BJ (cell line): ENCODE results near the gene PEX3. TPM values are rescaled to one million over a fixed set of nuclear protein-coding genes. Genes with fewer than 3 reads are reported as not detected.

Experiments
- CTCF ChIA-PET: fragments of 350-600 bp; formaldehyde crosslinking; extraction: SDS; loops from one replicate; lab custom pipeline; 2021; ENCODE audit warnings: antibody characterized with exemption, inconsistent platforms; lab: Yijun Ruan, JAX
- POLR2A ChIA-PET: fragments of 300-600 bp; sonication (Branson Sonifier 250); formaldehyde crosslinking; extraction: SDS; loops from one replicate; lab custom pipeline; 2021; ENCODE audit warnings: antibody characterized with exemption; lab: Charles Lee
- DNase-seq: peaks from one replicate; pipeline ENCODE4 v3.0.0-alpha.2; 2011; ENCODE audit warnings: low read depth
- H3K27me3 ChIP-seq: 2 replicates; pipeline ENCODE4 v1.6.0; 2011; ENCODE audit warnings: low read length; ENCODE audit not compliant: control insufficient read depth, insufficient read depth
- H3K36me3 ChIP-seq: 2 replicates; pipeline ENCODE4 v1.5.1; 2011; ENCODE audit warnings: low read length; ENCODE audit not compliant: control insufficient read depth, insufficient read depth
- H3K4me3 ChIP-seq: 2 replicates; pipeline ENCODE4 v1.5.1; 2011; ENCODE audit warnings: low read depth, mild to moderate bottlenecking, control low read depth, low read length
- CTCF ChIP-seq: IDR thresholded peaks from 2 replicates; pipeline ENCODE4 v1.5.1; 2011; ENCODE audit warnings: low read depth, mild to moderate bottlenecking, control low read depth, inconsistent platforms, low read length, moderate library complexity; ENCODE audit not compliant: insufficient read depth
- polyA plus RNA-seq: library from polyadenylated mRNA; depleted of rRNA; stranded (reverse); fragments of >200 nt; gene quantifications from 2 replicates; pipeline ENCODE4 v1.2.3, GENCODE V29; 2011

The PEX3 gene
- polyA plus RNA-seq, 1 experiment = 19.7 TPM

DNA sequence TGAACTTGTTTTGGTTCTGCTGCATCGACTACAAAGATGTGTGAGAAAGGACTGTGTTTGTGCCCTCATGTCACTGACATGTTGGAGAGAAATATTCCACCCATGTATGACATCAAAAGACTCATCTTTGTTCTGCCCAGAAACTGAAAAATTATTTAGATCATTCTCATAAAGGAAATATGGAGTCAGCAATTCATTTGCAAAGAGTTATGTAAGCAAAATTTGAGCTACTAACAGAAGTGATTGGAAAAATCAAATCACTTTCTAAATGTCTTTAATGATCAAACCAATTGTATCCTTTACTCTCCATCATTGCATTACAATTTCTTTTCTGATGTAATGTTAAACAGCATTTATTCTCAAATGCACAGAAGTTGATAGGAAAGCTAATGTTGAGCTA lies 19.4 kb upstream of the PEX3 start:
- POLR2A ChIA-PET = no interaction called here
- TF ChIP-seq CTCF = no peak
- Histone ChIP-seq H3K36me3 (no peaks in the 10 kb centered on the region), H3K27me3 (no peaks in the 10 kb centered on the region), H3K4me3 (no peak overlapping the region)
- no peak for DNase-seq
- CTCF ChIA-PET = no interaction called here

GRCh38 chr6:143432588-143432987 lies 18.0 kb upstream of the PEX3 start:
- Histone ChIP-seq H3K36me3 (no peaks in the 10 kb centered on the region), H3K4me3 (no peak overlapping the region), H3K27me3 (no peaks in the 10 kb centered on the region)
- ChIA-PET CTCF (interaction anchor here (0.5 to 1.6 kb wide), 2 partner anchors 14 to 404 kb away, joined by 3 read pairs; no protein-coding TSS in a partner anchor), POLR2A (interaction anchor here (0.7 kb wide), 1 partner anchor 380 kb away, joined by 3 read pairs; no protein-coding TSS in a partner anchor)
- TF ChIP-seq CTCF = no peak
- no peak for DNase-seq

GRCh38 chr6:143441010-143441409 lies 9.6 kb upstream of the PEX3 start:
- no peak for TF ChIP-seq CTCF
- Histone ChIP-seq H3K27me3 (no peaks in the 10 kb centered on the region), H3K36me3 (no peaks in the 10 kb centered on the region), H3K4me3 (no peak overlapping the region)
- ChIA-PET POLR2A (no interaction called here), CTCF (no interaction called here)
- DNase-seq = no peak

- POLR2A ChIA-PET = no interaction called here
Measured at GRCh38 chr6:143441680-143442545, 8.7 kb upstream of the PEX3 start.

More at GRCh38 chr6:143441680-143442545, 8.7 kb upstream of the PEX3 start:
- no peak for TF ChIP-seq CTCF
- Histone ChIP-seq H3K4me3 (no peak overlapping the region), H3K27me3 (no peaks in the 10 kb centered on the region), H3K36me3 (no peaks in the 10 kb centered on the region)
- CTCF ChIA-PET = interaction anchor here (1.3 to 1.6 kb wide), 2 partner anchors 15 to 749 kb away, joined by 5 to 12 read pairs; no protein-coding TSS in a partner anchor
- DNase-seq = no peak
